Endodermal cell (in vitro differentiated cells): ENCODE data around the gene UTRN. TPM values are rescaled to one million over a fixed set of nuclear protein-coding genes. Genes with fewer than 3 reads are reported as not detected.

ENCODE experiments used
- DNase-seq: peaks from one replicate; pipeline ENCODE4 v3.0.0-alpha.2; 2017
- H3K27ac ChIP-seq: 2 replicates; pipeline ENCODE4 v1.5.1; 2013; ENCODE audit warnings: mild to moderate bottlenecking, low read depth, low read length, moderate library complexity
- H3K27me3 ChIP-seq: 2 replicates; pipeline ENCODE4 v1.6.1; 2013; ENCODE audit warnings: mild to moderate bottlenecking, low read length, moderate library complexity; ENCODE audit not compliant: insufficient read depth, control insufficient read depth, poor library complexity, severe bottlenecking
- H3K36me3 ChIP-seq: 2 replicates; pipeline ENCODE4 v1.7.0; 2013; ENCODE audit warnings: mild to moderate bottlenecking, low read length, moderate library complexity; ENCODE audit not compliant: control insufficient read depth, insufficient read depth
- H3K4me1 ChIP-seq: one replicate; pipeline ENCODE4 v1.7.0; 2013; ENCODE audit warnings: low read length; ENCODE audit not compliant: control insufficient read depth, insufficient read depth
- H3K4me3 ChIP-seq: 2 replicates; pipeline ENCODE4 v1.5.1; 2013; ENCODE audit warnings: mild to moderate bottlenecking, low read length, moderate library complexity
- H3K9ac ChIP-seq: 2 replicates; pipeline ENCODE4 v1.6.1; 2013; ENCODE audit warnings: mild to moderate bottlenecking, low read length, moderate library complexity; ENCODE audit not compliant: poor library complexity, severe bottlenecking; ENCODE audit errors: extremely low read depth
- H3K9me3 ChIP-seq: 2 replicates; pipeline ENCODE4 v1.6.1; 2013; ENCODE audit warnings: mild to moderate bottlenecking, low read length, moderate library complexity; ENCODE audit not compliant: control insufficient read depth
- H3K27ac Mint-ChIP-seq: 2 replicates; pipeline ENCODE4 v1.8.0; 2020; ENCODE audit warnings: mixed read lengths
- H3K27me3 Mint-ChIP-seq: 2 replicates; pipeline ENCODE4 v1.8.0; 2021; ENCODE audit warnings: mild to moderate bottlenecking, mixed read lengths; ENCODE audit not compliant: insufficient read depth
- H3K36me3 Mint-ChIP-seq: 2 replicates; pipeline ENCODE4 v1.8.0; 2020; ENCODE audit warnings: low read depth, mixed read lengths
- H3K4me1 Mint-ChIP-seq: 2 replicates; pipeline ENCODE4 v1.8.0; 2020; ENCODE audit warnings: mixed read lengths
- H3K4me3 Mint-ChIP-seq: 2 replicates; pipeline ENCODE4 v1.8.0; 2020; ENCODE audit warnings: mild to moderate bottlenecking, moderate library complexity, mixed read lengths
- H3K9me3 Mint-ChIP-seq: 2 replicates; pipeline ENCODE4 v1.8.0; 2020; ENCODE audit warnings: mild to moderate bottlenecking, mixed read lengths
- WGBS, 2 experiments: methylation state at CpG; one replicate each; pipeline versions ENCODE4 v1.1.5 to v1.1.7; 2013; ENCODE audit warnings: missing lambda C conversion rate in 2 of 2, mixed read lengths in 1 of 2; ENCODE audit not compliant: insufficient coverage in 1 of 2, insufficient read length in 1 of 2; 5-methylcytosine and 5-hydroxymethylcytosine counted together
- total RNA-seq, 2 donors: library from RNA; stranded (reverse); fragmentation: NEBNext Ultra II Directional in 1 of 2; extraction: Animal tissue kit (Norgen Biotek cat#: 25700) in 1 of 2; gene quantifications; 2 replicates in 1 of 2; 3 replicates in 1 of 2; pipeline ENCODE4 v1.2.1, GENCODE V29; 2021
- TF ChIP-seq, protein P1 (sequence below): fragments of 200-600 bp; sonication (generic); conservative IDR thresholded peaks from 2 replicates; pipeline ENCODE4 v1.5.0; 2021; ENCODE audit warnings: antibody characterized with exemption, mild to moderate bottlenecking

UTRN gene
- total RNA-seq, 2 donors from 2014 or later, result 67.7 to 79.7 TPM

DNA sequence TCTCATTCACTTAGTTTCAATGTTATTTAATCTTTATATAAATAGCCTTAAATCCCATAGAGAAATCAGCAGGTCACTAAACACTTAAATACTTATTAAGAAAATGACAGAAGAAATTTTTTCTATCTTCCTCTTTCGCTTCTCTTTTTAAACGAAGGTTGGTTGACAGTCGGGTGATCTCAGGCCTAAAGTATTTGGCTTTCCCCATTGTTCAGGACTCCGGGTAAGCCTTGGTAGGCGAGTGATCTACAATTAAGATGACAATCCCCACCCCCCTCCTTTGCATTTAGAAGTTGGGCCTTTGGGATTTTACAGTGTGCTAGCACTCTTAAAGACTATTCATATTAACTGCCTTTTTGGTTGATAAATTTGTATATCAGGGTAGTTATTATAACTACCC, 19.7 kb upstream of the UTRN start:
- H3K4me3 ChIP-seq, result peak overlapping the region; percentile 64
- WGBS, 2 experiments, result 0 to 3% methylated on average over 2 to 5 of the region's 5 CpGs

GRCh38 chr6:144266091-144266649, 19.0 kb upstream of the UTRN start:
- H3K27me3 ChIP-seq, result no peaks in the 10 kb centered on the region
- H3K27ac ChIP-seq, result peak overlapping the region; percentile 83
- WGBS, 2 experiments, result 39 to 45% methylated on average over 5 to 6 of the region's 6 CpGs
- H3K9ac ChIP-seq, result peak overlapping the region; percentile 85
- H3K4me3 ChIP-seq, result peak overlapping the region; percentile 64
- peaks cover 17% of the 10 kb centered on the region for H3K4me1 ChIP-seq
- H3K9me3 ChIP-seq, result peaks cover 23% of the 10 kb centered on the region
- peaks cover 24% of the 10 kb centered on the region for H3K9me3 Mint-ChIP-seq
- no peaks in the 10 kb centered on the region for H3K36me3 ChIP-seq
- no peaks in the 10 kb centered on the region for H3K27me3 Mint-ChIP-seq
- TF ChIP-seq, protein P1, sequence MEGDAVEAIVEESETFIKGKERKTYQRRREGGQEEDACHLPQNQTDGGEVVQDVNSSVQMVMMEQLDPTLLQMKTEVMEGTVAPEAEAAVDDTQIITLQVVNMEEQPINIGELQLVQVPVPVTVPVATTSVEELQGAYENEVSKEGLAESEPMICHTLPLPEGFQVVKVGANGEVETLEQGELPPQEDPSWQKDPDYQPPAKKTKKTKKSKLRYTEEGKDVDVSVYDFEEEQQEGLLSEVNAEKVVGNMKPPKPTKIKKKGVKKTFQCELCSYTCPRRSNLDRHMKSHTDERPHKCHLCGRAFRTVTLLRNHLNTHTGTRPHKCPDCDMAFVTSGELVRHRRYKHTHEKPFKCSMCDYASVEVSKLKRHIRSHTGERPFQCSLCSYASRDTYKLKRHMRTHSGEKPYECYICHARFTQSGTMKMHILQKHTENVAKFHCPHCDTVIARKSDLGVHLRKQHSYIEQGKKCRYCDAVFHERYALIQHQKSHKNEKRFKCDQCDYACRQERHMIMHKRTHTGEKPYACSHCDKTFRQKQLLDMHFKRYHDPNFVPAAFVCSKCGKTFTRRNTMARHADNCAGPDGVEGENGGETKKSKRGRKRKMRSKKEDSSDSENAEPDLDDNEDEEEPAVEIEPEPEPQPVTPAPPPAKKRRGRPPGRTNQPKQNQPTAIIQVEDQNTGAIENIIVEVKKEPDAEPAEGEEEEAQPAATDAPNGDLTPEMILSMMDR, result no peak
- H3K4me1 Mint-ChIP-seq, result peaks cover 25% of the 10 kb centered on the region
- peak overlapping the region; percentile 37 for H3K4me3 Mint-ChIP-seq
- peak; percentile 87 for DNase-seq
- H3K36me3 Mint-ChIP-seq, result peaks cover 6% of the 10 kb centered on the region
- H3K27ac Mint-ChIP-seq, result peak overlapping the region; percentile 98

More for the DNA sequence above, 19.7 kb upstream of the UTRN start:
- peak overlapping the region; percentile 85 for H3K9ac ChIP-seq
- Mint-ChIP-seq H3K9me3 (peaks cover 17% of the 10 kb centered on the region), H3K4me1 (peaks cover 28% of the 10 kb centered on the region), H3K27me3 (no peaks in the 10 kb centered on the region), H3K4me3 (peak overlapping the region; percentile 37), H3K36me3 (peaks cover 6% of the 10 kb centered on the region), H3K27ac (peak overlapping the region; percentile 98)
- H3K27ac ChIP-seq, result peak overlapping the region; percentile 83
- peak; percentile 82 for DNase-seq
- no peaks in the 10 kb centered on the region for H3K36me3 ChIP-seq
- H3K9me3 ChIP-seq, result peaks cover 15% of the 10 kb centered on the region
- peaks cover 17% of the 10 kb centered on the region for H3K4me1 ChIP-seq
- TF ChIP-seq, protein P1, result no peak
- H3K27me3 ChIP-seq, result no peaks in the 10 kb centered on the region

DNA sequence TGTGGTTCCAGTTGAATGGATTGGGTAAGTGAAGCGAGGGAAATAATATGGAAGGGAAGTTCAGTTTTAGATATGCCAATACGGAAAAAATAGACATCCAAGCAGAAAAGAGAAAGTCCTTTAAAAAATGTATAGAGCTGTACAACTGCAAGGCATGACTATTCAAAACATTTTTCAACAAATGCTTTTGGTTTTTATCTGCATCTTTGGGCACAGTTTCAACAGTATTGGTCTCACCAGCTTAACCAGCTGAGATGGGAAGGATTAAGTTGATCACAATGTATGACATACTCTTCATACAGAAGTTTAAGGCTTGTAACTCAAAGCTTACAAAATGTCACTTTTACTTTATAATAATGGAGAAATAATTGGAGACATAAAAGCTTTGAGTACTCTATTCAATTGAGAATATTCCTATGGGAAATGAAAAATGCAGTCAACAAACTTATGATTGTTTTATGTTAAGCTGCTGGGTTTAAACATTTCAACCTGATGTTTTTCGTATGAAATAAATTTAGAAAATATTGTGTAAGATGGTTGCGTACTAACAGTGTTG, 16.3 kb upstream of the UTRN start:
- peaks cover 3% of the 10 kb centered on the region for H3K36me3 Mint-ChIP-seq
- H3K4me1 Mint-ChIP-seq, result peaks cover 22% of the 10 kb centered on the region
- TF ChIP-seq, protein P1, result no peak
- no peaks in the 10 kb centered on the region for H3K27me3 Mint-ChIP-seq
- H3K9ac ChIP-seq, result no peak overlapping the region
- H3K36me3 ChIP-seq, result no peaks in the 10 kb centered on the region
- WGBS, 2 experiments, result 96 to 100% methylated on average over 3 to 4 of the region's 4 CpGs
- H3K27ac ChIP-seq, result no peak overlapping the region
- H3K27ac Mint-ChIP-seq, result no peak overlapping the region
- H3K4me1 ChIP-seq, result peaks cover 9% of the 10 kb centered on the region
- no peak overlapping the region for H3K4me3 Mint-ChIP-seq
- no peak overlapping the region for H3K4me3 ChIP-seq
- H3K9me3 ChIP-seq, result peaks cover 17% of the 10 kb centered on the region
- H3K9me3 Mint-ChIP-seq, result peaks cover 23% of the 10 kb centered on the region
- H3K27me3 ChIP-seq, result no peaks in the 10 kb centered on the region
- no peak for DNase-seq
